Skin of body (tissue), 2 donors: ENCODE measurements around the gene SPATS2. TPM values are rescaled to one million over a fixed set of nuclear protein-coding genes. Genes with fewer than 3 reads are reported as not detected.
"Not testable (repeated sequence)": the region's sequence is repeated elsewhere in the genome, so short reads cannot be mapped to it uniquely, and the experiment has no call there.

Source experiments
- DNase-seq: peaks from one replicate; lab custom pipeline; 2025; lab: John Stamatoyannopoulos, UW
- total RNA-seq: library from RNA; depleted of rRNA; stranded (reverse); fragments of >200 nt; gene quantifications from one replicate; pipeline ENCODE4 v1.2.3, GENCODE V29; 2014

SPATS2 gene
- total RNA-seq, result 24.6 TPM

GRCh38 chr12:49367381-49368239 is at the start of gene SPATS2:
SPATS2 (plus strand) TSS chr12:49367462; CDS start chr12:49461013, 93,551 bp downstream.
- DNase-seq, result peak; percentile 31

DNA sequence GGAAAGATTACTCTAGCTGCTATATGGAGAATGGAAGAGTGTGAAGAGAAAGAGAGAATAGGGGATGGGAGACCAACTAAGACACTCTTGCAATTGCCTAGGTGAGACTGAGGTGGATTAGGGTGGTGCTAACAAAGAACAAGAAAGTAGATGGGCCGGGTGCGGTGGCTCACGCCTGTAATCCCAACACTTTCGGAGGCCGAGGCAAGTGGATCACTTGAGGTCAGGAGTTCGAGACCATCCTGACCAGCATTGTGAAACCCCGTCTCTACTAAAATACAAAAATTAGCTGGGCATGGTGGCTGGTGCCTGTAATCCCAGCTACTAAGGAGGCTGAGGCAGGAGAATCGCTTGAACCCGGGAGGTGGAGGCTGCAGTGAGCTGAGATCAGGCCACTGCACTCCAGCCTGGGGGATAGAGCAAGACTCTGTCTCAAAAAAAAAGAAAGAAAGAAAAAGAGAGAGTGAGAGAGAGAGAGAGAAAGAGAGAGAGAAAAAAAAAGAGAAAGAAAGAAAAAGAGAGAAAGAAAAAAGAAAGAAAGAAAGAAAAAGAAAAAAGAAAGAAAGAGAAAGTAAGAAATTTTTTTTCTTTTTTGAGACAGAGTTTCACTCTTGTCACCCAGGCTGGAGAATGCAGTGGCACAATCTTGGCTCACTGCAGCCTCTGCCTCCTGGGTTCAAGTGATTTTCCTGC is 46.7 kb upstream of the SPATS2 start:
- not testable (repeated sequence) for DNase-seq

DNA sequence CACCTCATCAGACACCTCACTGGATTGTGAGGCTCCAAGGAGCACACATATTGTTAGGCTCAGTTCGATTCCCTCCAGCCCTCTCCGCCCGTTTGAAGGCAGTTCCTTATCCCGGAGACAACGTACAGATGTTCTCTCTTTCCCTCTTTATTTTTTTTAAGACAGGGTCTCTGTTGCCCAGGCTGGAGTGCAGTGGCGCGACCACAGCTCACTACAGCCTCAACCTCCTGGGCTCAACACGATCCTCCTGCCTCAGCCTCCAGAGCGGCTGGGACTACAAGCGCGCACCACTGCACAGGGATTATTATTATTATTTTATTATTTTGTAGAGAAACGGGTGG is 44.9 kb upstream of the SPATS2 start:
- no peak for DNase-seq

DNA sequence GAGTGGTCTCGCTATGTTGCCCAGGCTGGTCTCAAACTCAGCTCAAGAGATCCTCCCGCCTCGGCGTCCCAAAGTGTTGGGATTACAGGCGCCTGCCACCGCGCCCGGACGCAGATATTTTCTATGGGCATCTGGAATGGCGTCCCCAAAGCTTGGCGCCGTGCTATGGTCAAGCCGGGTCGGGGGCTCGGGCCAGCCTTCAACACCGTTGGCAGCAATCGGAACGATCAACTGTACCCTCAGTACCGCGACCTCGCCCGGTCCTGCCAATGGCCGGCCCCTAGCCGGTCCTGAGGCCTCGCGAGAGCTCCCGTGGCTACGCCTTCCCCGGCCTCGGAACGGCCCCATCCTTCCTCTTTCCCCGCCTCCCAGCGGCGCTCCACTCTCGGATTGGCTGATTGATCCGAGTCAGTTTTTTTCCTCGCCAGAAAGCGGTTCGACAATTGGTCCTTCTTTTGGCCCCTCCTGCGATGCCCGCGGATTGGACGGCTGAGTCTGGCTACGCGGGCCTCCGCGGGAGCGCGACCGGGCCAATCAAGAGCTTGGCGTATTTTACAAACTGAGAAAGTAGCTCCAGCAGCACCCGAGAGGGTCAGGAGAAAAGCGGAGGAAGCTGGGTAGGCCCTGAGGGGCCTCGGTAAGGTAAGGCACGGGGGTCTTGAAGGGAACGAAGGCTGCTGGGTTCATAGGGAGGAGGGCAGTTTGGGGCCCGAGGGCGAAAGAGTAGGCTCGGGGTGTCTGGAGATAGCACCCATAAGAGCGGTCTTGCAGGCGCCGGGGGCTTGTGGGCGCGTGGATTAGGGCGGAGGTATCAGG is 44.3 kb upstream of the SPATS2 start, which contains the start of gene TROAP:
Gene TROAP, plus strand, starts transcription at position 548 of the 816 bp plus-strand sequence. CDS start 354 bp downstream, outside the sequence.
- peak; percentile 96 for DNase-seq

DNA sequence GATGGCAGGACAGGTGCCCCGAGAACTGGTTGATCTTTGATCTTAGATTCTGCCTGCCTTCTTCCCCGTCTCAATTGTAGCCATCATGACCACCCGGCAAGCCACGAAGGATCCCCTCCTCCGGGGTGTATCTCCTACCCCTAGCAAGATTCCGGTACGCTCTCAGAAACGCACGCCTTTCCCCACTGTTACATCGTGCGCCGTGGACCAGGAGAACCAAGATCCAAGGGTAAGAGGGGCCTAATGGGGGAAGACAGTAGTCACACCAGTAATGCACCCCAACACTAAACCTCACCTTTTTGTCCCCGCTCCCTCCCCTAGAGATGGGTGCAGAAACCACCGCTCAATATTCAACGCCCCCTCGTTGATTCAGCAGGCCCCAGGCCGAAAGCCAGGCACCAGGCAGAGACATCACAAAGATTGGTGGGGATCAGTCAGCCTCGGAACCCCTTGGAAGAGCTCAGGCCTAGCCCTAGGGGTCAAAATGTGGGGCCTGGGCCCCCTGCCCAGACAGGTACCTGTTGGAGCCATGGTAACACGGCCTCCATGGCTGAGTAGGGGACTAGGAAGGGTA is 43.7 kb upstream of the SPATS2 start:
- no peak for DNase-seq

- DNase-seq, result no peak
Observed at GRCh38 chr12:49325606-49326005, 41.7 kb upstream of the SPATS2 start.

DNA sequence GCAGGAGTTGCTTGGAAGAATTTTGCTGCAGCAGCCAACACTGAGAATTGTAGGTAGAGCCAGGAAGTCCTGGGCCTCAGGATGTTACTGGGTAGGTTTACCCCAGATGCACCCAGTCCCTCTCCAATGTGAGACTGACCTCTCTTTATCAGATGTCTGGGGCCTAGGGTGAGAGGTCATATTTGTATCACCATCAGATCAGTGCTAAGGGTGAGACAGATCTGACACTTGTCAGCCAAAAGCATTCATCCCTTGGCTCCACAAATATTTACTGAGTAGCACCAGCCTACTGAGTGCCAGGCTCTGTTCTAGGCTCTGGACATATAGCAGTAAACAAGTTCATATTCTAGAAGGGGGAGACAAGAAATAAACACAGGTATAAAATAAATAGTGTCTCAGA is 39.9 kb upstream of the SPATS2 start:
- no peak for DNase-seq

- DNase-seq, result no peak
Observed at GRCh38 chr12:49327887-49328286, 39.4 kb upstream of the SPATS2 start.

GRCh38 chr12:49328816-49329215 is 38.4 kb upstream of the SPATS2 start:
- DNase-seq, result no peak

- DNase-seq, result no peak
Observed at GRCh38 chr12:49330032-49330619, 37.1 kb upstream of the SPATS2 start.

GRCh38 chr12:49330631-49331379 is 36.5 kb upstream of the SPATS2 start:
- no peak for DNase-seq

DNA sequence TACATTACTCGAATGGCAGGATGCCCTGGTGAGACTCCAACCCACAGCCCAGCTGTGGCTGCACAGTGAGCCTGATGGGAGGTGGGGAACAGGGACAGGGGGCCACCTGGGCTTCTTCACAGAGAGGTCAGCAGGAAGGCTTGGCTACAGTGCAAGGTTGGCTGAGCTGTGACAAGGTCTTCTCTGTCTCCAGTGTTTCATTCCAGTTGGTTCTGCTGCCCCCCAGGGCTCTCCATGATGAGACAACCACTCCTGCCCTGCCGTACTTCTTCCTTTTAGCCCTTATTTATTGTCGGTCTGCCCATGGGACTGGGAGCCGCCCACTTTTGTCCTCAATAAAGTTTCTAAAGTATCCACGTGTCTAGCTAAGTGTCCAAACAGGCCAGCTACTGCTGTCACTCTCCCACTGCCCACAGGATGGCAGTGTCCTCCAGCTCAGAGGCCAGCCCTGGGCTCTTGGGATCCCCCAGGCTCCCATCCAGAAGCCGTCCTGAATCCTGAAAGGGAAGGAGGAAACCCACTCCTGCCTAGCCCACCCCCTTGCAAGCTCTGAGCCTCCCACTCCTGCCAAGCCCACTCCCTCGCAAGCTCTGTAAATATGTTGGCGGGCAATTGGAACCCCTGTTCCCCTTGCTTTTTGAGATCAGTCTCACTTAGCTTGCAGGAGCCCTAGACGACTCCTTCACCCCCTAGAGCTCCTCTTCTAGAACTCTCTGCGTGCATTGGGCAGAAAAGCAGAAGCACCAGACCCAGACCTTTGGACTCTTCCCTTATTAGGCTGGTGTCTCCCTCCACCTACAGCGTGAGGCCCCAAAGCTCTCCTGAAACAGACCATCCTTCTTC is 35.7 kb upstream of the SPATS2 start:
- peak; percentile 35 for DNase-seq

DNA sequence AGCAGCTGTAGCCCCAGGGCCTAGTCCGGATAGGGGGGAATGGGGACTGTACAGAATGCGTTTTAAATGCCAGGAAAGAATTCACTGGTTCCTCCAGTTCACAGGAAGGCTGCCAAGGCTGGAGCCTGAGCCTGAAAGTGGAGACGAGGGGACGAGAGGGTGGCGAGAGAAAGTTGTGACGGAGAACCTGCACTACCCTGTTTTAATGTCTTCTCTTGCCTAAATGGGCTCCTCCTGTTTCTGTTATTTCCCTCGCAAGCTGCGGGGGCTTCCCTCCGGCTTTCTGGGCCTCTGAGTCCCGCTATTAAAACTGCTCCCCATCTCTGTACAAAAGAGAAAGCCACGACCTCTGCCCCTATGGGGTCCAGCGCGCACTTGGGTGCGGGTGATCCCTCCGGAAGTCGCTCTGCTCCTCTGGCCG is 34.8 kb upstream of the SPATS2 start:
- no peak for DNase-seq

GRCh38 chr12:49332891-49333371 is 34.3 kb upstream of the SPATS2 start:
- DNase-seq, result no peak

GRCh38 chr12:49333778-49334177 is 33.5 kb upstream of the SPATS2 start:
- DNase-seq, result not testable (repeated sequence)

- DNase-seq, result no peak
Observed at GRCh38 chr12:49334226-49334625, 33.0 kb upstream of the SPATS2 start.

DNA sequence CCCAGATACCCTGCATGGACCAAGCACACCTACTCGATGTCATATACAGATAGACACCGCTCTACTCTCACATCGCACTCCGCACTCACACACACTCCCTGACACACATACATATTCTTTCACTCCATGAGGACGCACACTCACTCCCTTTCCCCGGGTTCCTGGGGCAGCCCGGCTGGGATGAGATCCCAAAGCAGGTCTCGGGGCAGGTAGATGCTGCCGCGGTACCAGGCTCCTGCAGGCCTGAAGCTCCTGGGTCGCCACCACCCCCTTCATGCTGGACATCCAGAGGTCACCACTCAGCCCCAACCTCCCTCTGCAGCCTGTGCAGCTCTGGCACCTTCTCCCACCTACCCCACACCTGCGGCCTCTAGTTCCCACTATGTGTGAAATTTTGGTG is 32.6 kb upstream of the SPATS2 start:
- no peak for DNase-seq

DNA sequence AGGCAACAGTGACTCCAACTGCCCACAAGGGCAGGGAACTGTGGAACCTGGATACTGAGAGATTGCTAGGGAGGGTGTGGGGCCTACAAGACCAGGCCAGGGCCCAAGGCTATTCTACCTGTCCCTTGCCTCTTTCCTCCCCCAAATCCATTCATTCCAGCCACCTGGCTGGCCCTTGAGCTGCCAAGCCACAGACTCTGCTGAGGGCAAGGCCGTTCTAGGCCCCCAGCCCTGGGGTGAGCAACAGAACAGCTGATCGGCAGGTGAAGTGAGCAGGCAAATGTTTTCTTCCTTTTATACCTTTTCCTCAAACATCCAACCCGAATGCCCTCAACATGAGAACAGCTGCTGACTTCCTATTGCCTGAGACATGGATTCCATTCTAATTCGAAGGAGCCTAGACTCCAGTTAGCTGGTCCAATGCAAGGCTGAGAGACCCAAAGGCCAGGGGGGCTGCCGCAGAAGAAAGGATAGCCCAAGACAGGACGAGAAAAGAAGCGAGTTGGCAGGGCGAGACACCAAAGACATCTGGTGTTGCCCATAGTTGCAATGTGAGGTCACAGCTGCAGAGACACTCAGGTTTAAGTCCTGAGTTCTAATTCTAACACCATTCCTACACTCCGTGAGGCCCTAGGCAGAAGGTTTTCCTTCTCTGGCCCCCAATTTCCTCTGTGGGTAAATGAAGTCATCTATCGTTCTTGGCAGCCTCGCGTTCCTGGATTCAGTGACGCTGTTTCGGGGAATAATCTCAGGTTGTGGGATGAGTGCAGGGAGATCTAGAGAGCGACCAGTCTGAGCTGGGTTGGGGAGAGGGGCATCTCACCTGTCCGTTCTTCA is 31.9 kb upstream of the SPATS2 start:
- DNase-seq, result no peak
